K562 (cell line): ENCODE data around the gene TSPAN32. TPM values are rescaled to one million over a fixed set of nuclear protein-coding genes. Genes with fewer than 3 reads are reported as not detected.

Experiments
- BRF2 ChIP-seq: IDR thresholded peaks from 3 replicates; pipeline ENCODE4 v1.6.1; 2011; ENCODE audit warnings: borderline replicate concordance, mild to moderate bottlenecking; ENCODE audit not compliant: insufficient read length, insufficient read depth
- ERF ChIP-seq: fragments of 450-650 bp; formaldehyde crosslinking; IDR thresholded peaks from 2 replicates; pipeline ENCODE4 v1.4.0; 2020; ENCODE audit warnings: mild to moderate bottlenecking, mixed read lengths
- KLF1 ChIP-seq: fragments of 450-650 bp; IDR thresholded peaks from 2 replicates; pipeline ENCODE4 v1.6.1; 2016; ENCODE audit warnings: missing genetic modification characterization, missing compliant biosample characterization
- MAFF ChIP-seq: IDR thresholded peaks from 2 replicates; pipeline ENCODE4 v1.6.1; 2012; ENCODE audit warnings: low read length, improper control_type of control experiment
- PHF8 ChIP-seq: fragments of 200-600 bp; sonication (generic); IDR thresholded peaks from 2 replicates; pipeline ENCODE4 v1.6.1; 2012; ENCODE audit warnings: mixed run types, mild to moderate bottlenecking, inconsistent platforms, low read length, moderate library complexity, borderline replicate concordance
- SMARCC2 ChIP-seq: fragments of 450-650 bp; IDR thresholded peaks from 2 replicates; pipeline ENCODE4 v1.6.1; 2017; ENCODE audit warnings: antibody characterized with exemption, moderate library complexity, mild to moderate bottlenecking, low read depth
- UBTF ChIP-seq, 2 experiments: IDR thresholded peaks; 2 replicates each; pipeline ENCODE4 v1.6.1; 2012; ENCODE audit warnings: improper control_type of control experiment in 2 of 2, low read depth in 2 of 2, low read length in 2 of 2, borderline replicate concordance in 1 of 2
- polyA plus RNA-seq, 8 experiments: library from polyadenylated mRNA; depleted of rRNA in 4 of 8; stranded (reverse) in 5 of 8; unstranded in 3 of 8; fragments of >200 nt; fragmentation: Nextera tagmentation in 2 of 8; fragmentation: Illumina TruSeq in 1 of 8; extraction: Ambion mirVana in 2 of 8; extraction: Trizol in 1 of 8; gene quantifications; 2 replicates each; pipeline versions ENCODE4 v1.2.1 to v1.2.3, GENCODE V29; 2011 to 2014; ENCODE audit warnings: inconsistent platforms in 1 of 8, missing spikeins in 1 of 8
- total RNA-seq, 7 experiments: library from RNA; depleted of rRNA in 6 of 7; stranded (reverse); fragments of >200 nt in 6 of 7; fragmentation: Illumina TruSeq in 2 of 7; extraction: Trizol in 2 of 7; gene quantifications; 2 replicates each; pipeline versions ENCODE4 v1.2.1 to v1.2.3, GENCODE V29; 2011 to 2021; ENCODE audit warnings: low replicate concordance in 1 of 7

The TSPAN32 gene
- total and polyA plus RNA-seq, 9 of the 15 experiments (the other 6 are each of a cell fraction or from before 2014, with no cell fraction given) = 0.21 to 7.3 (median 2.6) TPM

GRCh38 chr11:2363130-2363529 lies 61.3 kb downstream of the TSPAN32 start (continued):
- TF ChIP-seq UBTF (IDR thresholded peaks at IDR 0.05; ENCODE audit: borderline replicate concordance in 1 of 2, low read depth in 2 of 2, low read length in 2 of 2) (no peak), MAFF (no peak), BRF2 (no peak), SMARCC2 (no peak), KLF1 (tag) (no peak), PHF8 (no peak), ERF (CRISPR knock-in tag) (no peak)
